Measurements from ENCODE around the gene DCC. TPM values are rescaled to one million over a fixed set of nuclear protein-coding genes. Genes with fewer than 3 reads are reported as not detected.

Gene DCC
- total and polyA plus RNA-seq, 2 of the 8 experiments (the other 6 are each of a cell fraction or from before 2014, with no cell fraction given) = 0.14 to 1.4 TPM

DNA sequence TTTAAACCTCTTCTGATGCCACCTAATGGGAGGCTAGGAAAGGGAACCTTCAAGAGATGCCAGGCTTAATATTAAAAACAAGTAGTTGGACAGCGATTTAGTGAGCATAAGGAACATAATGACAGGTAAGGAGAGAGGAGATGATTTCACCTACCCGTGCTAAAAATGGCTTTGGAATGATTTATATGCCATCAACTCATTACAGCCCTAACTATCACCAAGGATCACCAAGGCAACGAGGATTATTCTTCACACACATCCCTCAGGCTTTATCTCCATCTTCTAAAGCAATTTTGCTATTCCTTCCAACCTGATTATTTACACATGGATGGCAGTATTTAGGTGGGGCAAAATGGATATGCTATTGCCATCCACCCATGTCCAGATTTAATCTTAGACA, 237.8 kb downstream of the DCC start (continued):
- TF ChIP-seq, protein P1, sequence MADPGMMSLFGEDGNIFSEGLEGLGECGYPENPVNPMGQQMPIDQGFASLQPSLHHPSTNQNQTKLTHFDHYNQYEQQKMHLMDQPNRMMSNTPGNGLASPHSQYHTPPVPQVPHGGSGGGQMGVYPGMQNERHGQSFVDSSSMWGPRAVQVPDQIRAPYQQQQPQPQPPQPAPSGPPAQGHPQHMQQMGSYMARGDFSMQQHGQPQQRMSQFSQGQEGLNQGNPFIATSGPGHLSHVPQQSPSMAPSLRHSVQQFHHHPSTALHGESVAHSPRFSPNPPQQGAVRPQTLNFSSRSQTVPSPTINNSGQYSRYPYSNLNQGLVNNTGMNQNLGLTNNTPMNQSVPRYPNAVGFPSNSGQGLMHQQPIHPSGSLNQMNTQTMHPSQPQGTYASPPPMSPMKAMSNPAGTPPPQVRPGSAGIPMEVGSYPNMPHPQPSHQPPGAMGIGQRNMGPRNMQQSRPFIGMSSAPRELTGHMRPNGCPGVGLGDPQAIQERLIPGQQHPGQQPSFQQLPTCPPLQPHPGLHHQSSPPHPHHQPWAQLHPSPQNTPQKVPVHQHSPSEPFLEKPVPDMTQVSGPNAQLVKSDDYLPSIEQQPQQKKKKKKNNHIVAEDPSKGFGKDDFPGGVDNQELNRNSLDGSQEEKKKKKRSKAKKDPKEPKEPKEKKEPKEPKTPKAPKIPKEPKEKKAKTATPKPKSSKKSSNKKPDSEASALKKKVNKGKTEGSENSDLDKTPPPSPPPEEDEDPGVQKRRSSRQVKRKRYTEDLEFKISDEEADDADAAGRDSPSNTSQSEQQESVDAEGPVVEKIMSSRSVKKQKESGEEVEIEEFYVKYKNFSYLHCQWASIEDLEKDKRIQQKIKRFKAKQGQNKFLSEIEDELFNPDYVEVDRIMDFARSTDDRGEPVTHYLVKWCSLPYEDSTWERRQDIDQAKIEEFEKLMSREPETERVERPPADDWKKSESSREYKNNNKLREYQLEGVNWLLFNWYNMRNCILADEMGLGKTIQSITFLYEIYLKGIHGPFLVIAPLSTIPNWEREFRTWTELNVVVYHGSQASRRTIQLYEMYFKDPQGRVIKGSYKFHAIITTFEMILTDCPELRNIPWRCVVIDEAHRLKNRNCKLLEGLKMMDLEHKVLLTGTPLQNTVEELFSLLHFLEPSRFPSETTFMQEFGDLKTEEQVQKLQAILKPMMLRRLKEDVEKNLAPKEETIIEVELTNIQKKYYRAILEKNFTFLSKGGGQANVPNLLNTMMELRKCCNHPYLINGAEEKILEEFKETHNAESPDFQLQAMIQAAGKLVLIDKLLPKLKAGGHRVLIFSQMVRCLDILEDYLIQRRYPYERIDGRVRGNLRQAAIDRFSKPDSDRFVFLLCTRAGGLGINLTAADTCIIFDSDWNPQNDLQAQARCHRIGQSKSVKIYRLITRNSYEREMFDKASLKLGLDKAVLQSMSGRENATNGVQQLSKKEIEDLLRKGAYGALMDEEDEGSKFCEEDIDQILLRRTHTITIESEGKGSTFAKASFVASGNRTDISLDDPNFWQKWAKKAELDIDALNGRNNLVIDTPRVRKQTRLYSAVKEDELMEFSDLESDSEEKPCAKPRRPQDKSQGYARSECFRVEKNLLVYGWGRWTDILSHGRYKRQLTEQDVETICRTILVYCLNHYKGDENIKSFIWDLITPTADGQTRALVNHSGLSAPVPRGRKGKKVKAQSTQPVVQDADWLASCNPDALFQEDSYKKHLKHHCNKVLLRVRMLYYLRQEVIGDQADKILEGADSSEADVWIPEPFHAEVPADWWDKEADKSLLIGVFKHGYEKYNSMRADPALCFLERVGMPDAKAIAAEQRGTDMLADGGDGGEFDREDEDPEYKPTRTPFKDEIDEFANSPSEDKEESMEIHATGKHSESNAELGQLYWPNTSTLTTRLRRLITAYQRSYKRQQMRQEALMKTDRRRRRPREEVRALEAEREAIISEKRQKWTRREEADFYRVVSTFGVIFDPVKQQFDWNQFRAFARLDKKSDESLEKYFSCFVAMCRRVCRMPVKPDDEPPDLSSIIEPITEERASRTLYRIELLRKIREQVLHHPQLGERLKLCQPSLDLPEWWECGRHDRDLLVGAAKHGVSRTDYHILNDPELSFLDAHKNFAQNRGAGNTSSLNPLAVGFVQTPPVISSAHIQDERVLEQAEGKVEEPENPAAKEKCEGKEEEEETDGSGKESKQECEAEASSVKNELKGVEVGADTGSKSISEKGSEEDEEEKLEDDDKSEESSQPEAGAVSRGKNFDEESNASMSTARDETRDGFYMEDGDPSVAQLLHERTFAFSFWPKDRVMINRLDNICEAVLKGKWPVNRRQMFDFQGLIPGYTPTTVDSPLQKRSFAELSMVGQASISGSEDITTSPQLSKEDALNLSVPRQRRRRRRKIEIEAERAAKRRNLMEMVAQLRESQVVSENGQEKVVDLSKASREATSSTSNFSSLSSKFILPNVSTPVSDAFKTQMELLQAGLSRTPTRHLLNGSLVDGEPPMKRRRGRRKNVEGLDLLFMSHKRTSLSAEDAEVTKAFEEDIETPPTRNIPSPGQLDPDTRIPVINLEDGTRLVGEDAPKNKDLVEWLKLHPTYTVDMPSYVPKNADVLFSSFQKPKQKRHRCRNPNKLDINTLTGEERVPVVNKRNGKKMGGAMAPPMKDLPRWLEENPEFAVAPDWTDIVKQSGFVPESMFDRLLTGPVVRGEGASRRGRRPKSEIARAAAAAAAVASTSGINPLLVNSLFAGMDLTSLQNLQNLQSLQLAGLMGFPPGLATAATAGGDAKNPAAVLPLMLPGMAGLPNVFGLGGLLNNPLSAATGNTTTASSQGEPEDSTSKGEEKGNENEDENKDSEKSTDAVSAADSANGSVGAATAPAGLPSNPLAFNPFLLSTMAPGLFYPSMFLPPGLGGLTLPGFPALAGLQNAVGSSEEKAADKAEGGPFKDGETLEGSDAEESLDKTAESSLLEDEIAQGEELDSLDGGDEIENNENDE (IDR thresholded peaks at IDR 0.05; ENCODE audit: insufficient replicate concordance, low read length) = no peak
- TF ChIP-seq SIX5 (IDR thresholded peaks at IDR 0.05; ENCODE audit: low read depth, low read length) = no peak

Data from H1 (cell line).